Mesodermal cell (in vitro differentiated cells): Measurements from ENCODE around the gene CEP89.
"Not testable (repeated sequence)": the region's sequence is repeated elsewhere in the genome, so short reads cannot be mapped to it uniquely, and the experiment has no call there.

Source experiments
- H3K27ac ChIP-seq: 2 replicates; pipeline ENCODE4 v1.7.0; 2013; ENCODE audit warnings: mild to moderate bottlenecking, low read depth, low read length, moderate library complexity; ENCODE audit not compliant: severe bottlenecking
- H3K36me3 ChIP-seq: 2 replicates; pipeline ENCODE4 v1.7.1; 2013; ENCODE audit warnings: mild to moderate bottlenecking, low read length, moderate library complexity; ENCODE audit not compliant: control insufficient read depth, insufficient read depth
- H3K4me1 ChIP-seq: one replicate; pipeline ENCODE4 v1.7.1; 2013; ENCODE audit warnings: mild to moderate bottlenecking, low read length; ENCODE audit not compliant: insufficient read depth, control insufficient read depth, poor library complexity, severe bottlenecking
- H3K4me3 ChIP-seq: 2 replicates; pipeline ENCODE4 v1.7.0; 2013; ENCODE audit warnings: low read length, control low read depth, mild to moderate bottlenecking; ENCODE audit not compliant: insufficient read depth, poor library complexity, severe bottlenecking; ENCODE audit errors: extremely low read depth
- H3K9me3 ChIP-seq: 2 replicates; pipeline ENCODE4 v1.7.1; 2013; ENCODE audit warnings: mild to moderate bottlenecking, low read length, moderate library complexity; ENCODE audit not compliant: control insufficient read depth
- whole genome bisulfite sequencing, 2 experiments: methylation state at CpG; one replicate each; pipeline ENCODE4 v1.1.5; 2013; ENCODE audit warnings: missing lambda C conversion rate in 2 of 2; ENCODE audit not compliant: insufficient coverage in 2 of 2; 5-methylcytosine and 5-hydroxymethylcytosine counted together

The CEP89 gene

DNA sequence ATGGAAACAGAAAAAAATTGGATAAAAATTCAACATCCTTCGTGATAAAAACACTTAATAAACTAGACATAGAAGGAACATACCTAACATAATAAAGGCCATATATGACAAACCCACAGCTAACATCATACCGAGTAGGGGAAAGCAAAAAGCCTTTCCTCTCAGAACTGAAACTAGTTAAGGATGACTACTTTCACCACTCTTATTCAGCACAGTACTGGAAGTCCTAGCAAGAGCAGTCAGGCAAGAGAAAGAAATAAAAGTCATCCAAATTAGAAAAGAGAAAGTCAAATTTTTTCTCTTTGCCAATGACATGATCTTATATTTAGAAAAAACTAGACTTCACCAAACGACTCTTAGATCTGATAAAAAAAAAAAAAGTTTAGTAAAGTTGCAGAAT, 76.4 kb downstream of the CEP89 start:
- WGBS, 2 experiments: 50 to 86% methylated on average over 1 of the region's 3 CpGs
- H3K4me1 ChIP-seq: no peaks in the 10 kb centered on the region
- H3K36me3 ChIP-seq: peaks cover 56% of the 10 kb centered on the region

DNA sequence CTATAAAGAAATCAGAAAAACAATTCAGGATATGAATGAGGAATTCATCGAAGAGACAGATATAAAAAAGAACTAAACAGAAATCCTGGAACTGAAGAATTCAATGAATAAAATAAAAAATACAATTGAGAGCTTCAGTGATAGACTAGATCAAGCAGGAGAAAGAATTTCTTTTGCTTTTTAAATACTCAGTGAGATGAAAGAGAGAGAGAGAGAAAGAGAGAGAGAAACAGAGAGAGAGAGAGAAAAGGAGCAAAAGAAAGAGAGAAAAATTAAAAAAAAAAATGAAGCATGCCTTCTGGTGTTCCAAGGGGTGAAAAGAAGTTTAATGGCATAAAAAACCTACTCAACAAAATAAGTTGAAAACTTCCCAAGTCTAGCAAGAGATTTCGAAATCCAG, 80.1 kb downstream of the CEP89 start:
- H3K27ac ChIP-seq: no peak overlapping the region
- no peak overlapping the region for H3K4me3 ChIP-seq
- no peaks in the 10 kb centered on the region for H3K4me1 ChIP-seq
- H3K36me3 ChIP-seq: peaks cover 35% of the 10 kb centered on the region
- peaks cover 12% of the 10 kb centered on the region for H3K9me3 ChIP-seq
- no CpG with 5 or more reads among the region's 2 CpGs for WGBS, 2 experiments

More for the DNA sequence above, 76.4 kb downstream of the CEP89 start:
- Histone ChIP-seq H3K4me3 (no peak overlapping the region), H3K27ac (no peak overlapping the region), H3K9me3 (peaks cover 12% of the 10 kb centered on the region)

DNA sequence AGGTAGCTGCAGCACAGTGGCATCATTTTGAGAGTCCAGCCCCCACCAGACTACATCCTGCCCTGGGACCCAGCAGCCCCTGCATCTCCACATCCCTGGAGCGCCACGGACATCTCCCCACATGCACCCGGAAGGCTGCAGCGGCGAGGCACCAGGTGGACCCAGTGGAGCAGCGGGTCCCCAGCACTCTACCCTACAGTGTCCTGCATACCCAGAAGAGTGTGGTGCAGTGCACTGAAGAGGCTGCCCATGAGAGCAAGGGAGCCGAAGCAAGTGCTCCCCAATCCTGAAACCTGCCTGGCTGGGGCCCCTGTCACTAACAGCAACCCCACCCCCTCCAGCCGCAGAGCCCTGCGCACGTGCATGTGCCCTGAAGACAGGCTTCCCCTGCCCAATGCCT, 80.9 kb downstream of the CEP89 start:
- WGBS, 2 experiments: 96 to 100% methylated on average over 5 to 8 of the region's 10 CpGs
- no peaks in the 10 kb centered on the region for H3K4me1 ChIP-seq
- H3K36me3 ChIP-seq: peaks cover 35% of the 10 kb centered on the region
- peaks cover 12% of the 10 kb centered on the region for H3K9me3 ChIP-seq
- no peak overlapping the region for H3K27ac ChIP-seq
- H3K4me3 ChIP-seq: no peak overlapping the region

- H3K27ac ChIP-seq: no peak overlapping the region
- 92 to 93% methylated on average over 10 of the region's 13 CpGs for WGBS, 2 experiments
- H3K36me3 ChIP-seq: peaks cover 35% of the 10 kb centered on the region
- no peak overlapping the region for H3K4me3 ChIP-seq
- peaks cover 12% of the 10 kb centered on the region for H3K9me3 ChIP-seq
- H3K4me1 ChIP-seq: no peaks in the 10 kb centered on the region
These were observed 81.4 kb downstream of the CEP89 start for GRCh38 chr19:32890326-32890725.

DNA sequence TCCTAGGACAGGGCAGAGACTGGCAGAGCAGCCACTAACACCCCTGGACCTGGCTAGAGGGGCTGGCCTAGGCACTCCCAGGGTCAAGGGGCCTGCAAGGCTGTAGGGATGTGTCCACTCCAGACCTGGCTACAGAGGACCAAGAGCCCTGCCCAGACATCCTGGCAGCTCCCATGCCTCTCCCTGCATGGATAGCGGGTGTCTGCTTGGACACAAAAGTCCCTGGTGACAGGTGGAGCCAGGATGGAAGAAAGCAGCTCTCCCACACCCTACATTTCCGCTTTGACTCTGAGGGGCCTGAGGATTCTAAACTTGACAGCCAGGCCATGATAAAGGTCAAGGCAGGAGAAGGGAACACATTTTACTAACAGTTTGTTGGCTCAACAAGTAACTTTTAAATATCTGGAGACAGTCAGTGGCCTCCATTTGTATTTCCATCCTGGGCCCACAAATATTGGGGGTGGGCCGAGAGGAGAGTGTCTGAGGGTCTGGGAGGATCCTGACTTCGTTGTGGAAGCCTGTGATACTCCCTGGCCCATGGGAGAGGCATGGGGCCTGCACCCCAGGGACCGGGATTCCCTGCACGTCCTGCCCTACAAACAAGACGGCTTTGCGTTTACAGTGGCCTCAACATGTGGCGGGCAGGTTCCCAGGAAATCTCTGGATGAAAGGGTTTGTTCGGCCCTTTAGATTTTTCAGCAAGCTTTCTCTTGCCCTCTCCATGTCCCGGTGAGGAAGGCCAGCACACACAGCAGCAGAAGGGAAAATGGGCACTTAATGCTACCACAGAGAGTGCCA, 82.4 kb downstream of the CEP89 start:
- no peaks in the 10 kb centered on the region for H3K4me1 ChIP-seq
- H3K4me3 ChIP-seq: no peak overlapping the region
- H3K27ac ChIP-seq: no peak overlapping the region
- H3K9me3 ChIP-seq: peaks cover 12% of the 10 kb centered on the region
- H3K36me3 ChIP-seq: peaks cover 32% of the 10 kb centered on the region
- 92 to 97% methylated on average over 8 to 10 of the region's 11 CpGs for WGBS, 2 experiments

DNA sequence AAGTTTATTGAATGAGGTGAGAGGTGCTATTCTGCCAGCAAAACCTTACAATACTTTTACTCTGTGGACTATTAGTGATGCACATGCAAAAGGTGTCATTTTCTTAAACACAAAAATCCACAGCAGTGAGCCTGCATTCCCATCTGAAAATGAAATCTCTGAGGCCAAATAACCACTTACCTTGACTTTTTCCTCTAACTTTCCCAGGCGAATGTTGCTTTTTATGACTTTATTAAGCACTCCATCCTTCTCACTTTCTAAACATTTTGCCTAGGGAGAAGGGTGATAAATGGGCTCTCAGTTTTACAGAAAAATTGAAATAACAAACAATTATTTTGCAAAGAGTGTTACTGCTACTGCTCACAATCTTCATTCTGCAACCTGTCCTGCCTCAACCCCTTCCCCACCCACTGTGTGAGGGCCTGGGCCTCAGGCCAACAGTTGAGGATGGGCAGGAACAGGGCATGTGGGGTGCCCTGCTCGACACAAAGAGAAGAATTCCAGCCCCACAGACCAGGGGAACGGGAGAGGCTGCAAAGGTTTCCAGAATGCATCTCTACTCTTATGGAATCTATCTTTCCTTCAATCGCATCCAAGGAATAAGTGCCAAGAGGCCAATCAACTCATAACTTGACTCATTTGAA, 84.1 kb downstream of the CEP89 start:
- H3K27ac ChIP-seq: no peak overlapping the region
- H3K4me3 ChIP-seq: no peak overlapping the region
- H3K36me3 ChIP-seq: peaks cover 22% of the 10 kb centered on the region
- 67 to 100% methylated on average over 1 to 3 of the region's 4 CpGs for WGBS, 2 experiments
- no peaks in the 10 kb centered on the region for H3K4me1 ChIP-seq
- H3K9me3 ChIP-seq: peaks cover 5% of the 10 kb centered on the region

DNA sequence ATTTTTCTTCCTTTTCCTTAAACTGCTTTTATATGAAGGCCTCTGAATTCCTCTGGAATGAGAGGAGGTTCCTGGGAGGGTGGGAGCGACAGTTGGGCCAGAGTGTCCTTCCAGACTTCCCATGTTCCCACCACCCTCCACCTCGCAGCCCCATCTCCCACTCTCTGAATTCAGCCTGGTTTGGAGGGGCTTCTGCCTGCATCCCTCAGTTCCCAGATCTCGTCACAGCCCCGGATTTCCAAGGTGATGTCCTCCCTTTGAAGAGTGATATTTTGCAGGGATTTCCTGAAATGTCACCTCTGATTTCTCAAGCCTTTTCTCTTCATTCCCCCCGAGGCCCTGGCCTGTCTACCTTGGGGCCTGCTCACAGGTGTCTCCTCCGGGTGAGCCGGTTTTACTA, 85.5 kb downstream of the CEP89 start:
- Histone ChIP-seq H3K36me3 (peaks cover 15% of the 10 kb centered on the region), H3K9me3 (no peaks in the 10 kb centered on the region), H3K4me3 (no peak overlapping the region), H3K4me1 (no peaks in the 10 kb centered on the region), H3K27ac (no peak overlapping the region)
- WGBS, 2 experiments: 79 to 87% methylated on average over 3 to 6 of the region's 7 CpGs

- H3K36me3 ChIP-seq: peaks cover 12% of the 10 kb centered on the region
- H3K27ac ChIP-seq, H3K4me3 ChIP-seq, H3K4me1 ChIP-seq, H3K9me3 ChIP-seq: not testable (repeated sequence)
- 81 to 95% methylated on average over 3 to 5 of the region's 5 CpGs for WGBS, 2 experiments
These were observed 86.5 kb downstream of the CEP89 start for GRCh38 chr19:32885255-32885654.

DNA sequence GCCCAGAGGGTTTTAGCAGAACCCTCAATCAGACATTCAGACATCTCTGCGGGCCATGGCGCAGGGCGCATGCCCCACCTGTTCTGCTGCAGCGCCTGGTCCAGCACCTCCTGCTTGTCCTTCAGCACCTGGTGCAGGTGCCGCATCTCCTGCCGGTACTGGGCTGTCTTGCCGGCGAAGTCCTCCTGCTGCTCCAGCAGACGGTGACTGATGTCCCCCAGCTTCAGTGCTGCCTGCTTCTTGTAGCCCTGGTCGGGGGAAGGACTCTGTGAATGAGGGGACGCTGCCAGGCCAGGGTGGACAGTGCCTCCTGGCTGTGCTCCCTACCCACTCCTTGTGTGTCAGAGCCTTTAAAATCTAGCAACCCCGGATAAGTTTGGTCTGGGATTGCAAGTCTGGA, 90.0 kb downstream of the CEP89 start:
- no peaks in the 10 kb centered on the region for H3K9me3 ChIP-seq
- WGBS, 2 experiments: 86 to 97% methylated on average over 11 to 12 of the region's 12 CpGs

DNA sequence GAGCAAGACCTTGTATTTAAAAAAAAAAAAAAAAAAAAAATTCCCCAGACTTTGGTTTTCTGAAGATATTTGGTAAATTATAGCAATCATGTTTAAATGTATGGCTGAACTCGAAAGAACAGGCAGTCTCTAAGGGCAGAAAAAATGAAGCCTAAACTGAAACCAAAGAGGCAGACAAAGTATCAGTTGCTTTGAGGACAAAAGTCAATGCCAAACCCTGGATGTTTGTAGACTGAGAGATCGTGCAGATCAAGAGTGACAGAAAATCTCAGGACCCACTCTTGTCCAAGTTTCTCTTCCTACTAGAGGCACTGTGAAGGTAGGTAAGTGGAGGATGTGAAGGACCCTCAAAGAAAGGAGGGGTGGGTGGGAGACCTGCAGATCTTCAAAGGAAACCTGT, 91.1 kb downstream of the CEP89 start:
- Histone ChIP-seq H3K4me3 (no peak overlapping the region), H3K9me3 (no peaks in the 10 kb centered on the region), H3K4me1 (no peaks in the 10 kb centered on the region), H3K36me3 (peaks cover 17% of the 10 kb centered on the region), H3K27ac (no peak overlapping the region)
- 92 to 100% methylated on average over 1 to 2 of the region's 2 CpGs for WGBS, 2 experiments

More for the DNA sequence above, 90.0 kb downstream of the CEP89 start:
- Histone ChIP-seq H3K36me3 (peaks cover 17% of the 10 kb centered on the region), H3K27ac (no peak overlapping the region), H3K4me1 (no peaks in the 10 kb centered on the region), H3K4me3 (no peak overlapping the region)

GRCh38 chr19:32879741-32880140, 92.0 kb downstream of the CEP89 start:
- Histone ChIP-seq H3K9me3 (no peaks in the 10 kb centered on the region), H3K27ac (no peak overlapping the region), H3K4me3 (no peak overlapping the region), H3K36me3 (peaks cover 17% of the 10 kb centered on the region), H3K4me1 (no peaks in the 10 kb centered on the region)
- WGBS, 2 experiments: 88 to 94% methylated on average over 7 to 8 of the region's 8 CpGs
